GM23338 (cell line): Measurements from ENCODE around the gene P2RY8. TPM values are rescaled to one million over a fixed set of nuclear protein-coding genes. Genes with fewer than 3 reads are reported as not detected.

Experiments
- ATAC-seq: fragments of 200-7000 bp; cut with Tn5 transposase; 3 replicates; pipeline ENCODE4 v1.9.1; 2020
- DNase-seq: peaks from one replicate; pipeline ENCODE4 v3.0.0-alpha.2; 2015; ENCODE audit warnings: low spot score
- H2AFZ ChIP-seq: fragments of 200-600 bp; sonication (generic); 2 replicates; pipeline ENCODE4 v1.8.0; 2016; ENCODE audit warnings: antibody characterized with exemption, mild to moderate bottlenecking, moderate library complexity
- H3F3A ChIP-seq: fragments of 200-600 bp; sonication (generic); replicated peaks from 2 replicates; pipeline ENCODE4 v1.8.0; 2017; ENCODE audit warnings: antibody characterized with exemption, mixed run types, low read depth
- H3K27ac ChIP-seq: fragments of 200-600 bp; sonication (generic); 2 replicates; pipeline ENCODE4 v1.6.1; 2016; ENCODE audit warnings: low read depth
- H3K27me3 ChIP-seq: fragments of 200-600 bp; sonication (generic); 2 replicates; pipeline ENCODE4 v1.8.0; 2016; ENCODE audit warnings: mild to moderate bottlenecking, mixed run types, moderate library complexity; ENCODE audit not compliant: insufficient read depth
- H3K36me3 ChIP-seq: fragments of 200-600 bp; sonication (generic); 2 replicates; pipeline ENCODE4 v1.8.0; 2016; ENCODE audit warnings: mild to moderate bottlenecking; ENCODE audit not compliant: insufficient read depth
- H3K4me1 ChIP-seq: fragments of 200-600 bp; sonication (generic); 2 replicates; pipeline ENCODE4 v1.8.0; 2016; ENCODE audit warnings: mild to moderate bottlenecking, moderate library complexity; ENCODE audit not compliant: insufficient read depth
- H3K4me2 ChIP-seq: fragments of 200-600 bp; sonication (generic); 2 replicates; pipeline ENCODE4 v1.7.1; 2017; ENCODE audit warnings: mixed run types
- H3K4me3 ChIP-seq: fragments of 200-600 bp; sonication (generic); 2 replicates; pipeline ENCODE4 v1.6.1; 2016; ENCODE audit warnings: mixed run types
- H3K79me2 ChIP-seq: fragments of 200-600 bp; sonication (generic); replicated peaks from 2 replicates; pipeline ENCODE4 v1.8.0; 2017; ENCODE audit warnings: mild to moderate bottlenecking; ENCODE audit not compliant: insufficient read depth
- H3K9me2 ChIP-seq: fragments of 200-600 bp; sonication (generic); 2 replicates; pipeline ENCODE4 v1.8.0; 2017; ENCODE audit not compliant: insufficient read depth
- H4K20me1 ChIP-seq: fragments of 200-600 bp; sonication (generic); replicated peaks from 2 replicates; pipeline ENCODE4 v1.8.0; 2017; ENCODE audit warnings: mild to moderate bottlenecking; ENCODE audit not compliant: insufficient read depth
- H3K27ac Mint-ChIP-seq: 2 replicates; pipeline ENCODE4 v1.8.0; 2020; ENCODE audit warnings: inconsistent platforms, mild to moderate bottlenecking, moderate library complexity, mixed read lengths
- H3K27me3 Mint-ChIP-seq: 3 replicates; pipeline ENCODE4 v1.8.0; 2022; ENCODE audit warnings: low read depth, mild to moderate bottlenecking, moderate library complexity, mixed read lengths, inconsistent platforms; ENCODE audit not compliant: insufficient read depth, poor library complexity
- H3K36me3 Mint-ChIP-seq: 3 replicates; pipeline ENCODE4 v1.8.0; 2021; ENCODE audit warnings: low read depth, mild to moderate bottlenecking, inconsistent platforms, moderate library complexity, mixed read lengths
- H3K4me1 Mint-ChIP-seq: 3 replicates; pipeline ENCODE4 v1.8.0; 2020; ENCODE audit warnings: mild to moderate bottlenecking, inconsistent platforms, mixed read lengths
- H3K4me3 Mint-ChIP-seq: 3 replicates; pipeline ENCODE4 v1.8.0; 2021; ENCODE audit warnings: moderate library complexity, mild to moderate bottlenecking, inconsistent platforms, mixed read lengths
- H3K9me3 Mint-ChIP-seq: 3 replicates; pipeline ENCODE4 v1.8.0; 2020; ENCODE audit warnings: moderate library complexity, mild to moderate bottlenecking, inconsistent platforms, mixed read lengths
- CTCF ChIP-seq, 2 experiments: fragments of 200-600 bp in 1 of 2; sonication (generic) in 1 of 2; conservative IDR thresholded peaks; 2 replicates each; pipeline versions ENCODE4 v1.5.1 to v1.6.1; 2016 to 2017; ENCODE audit warnings: antibody characterized with exemption in 2 of 2, low read depth in 2 of 2, mild to moderate bottlenecking in 2 of 2, moderate library complexity in 1 of 2
- EZH2 ChIP-seq: fragments of 200-600 bp; sonication (generic); IDR thresholded peaks from one replicate; pipeline ENCODE4 v1.8.0; 2017; ENCODE audit warnings: antibody characterized with exemption, mild to moderate bottlenecking, low read depth; ENCODE audit not compliant: unreplicated experiment
- EZH2phosphoT487 ChIP-seq: fragments of 200-600 bp; sonication (generic); IDR thresholded peaks from one replicate; pipeline ENCODE4 v1.8.1; 2018; ENCODE audit warnings: antibody characterized with exemption; ENCODE audit not compliant: unreplicated experiment
- JUNB ChIP-seq: IDR thresholded peaks from one replicate; pipeline ENCODE4 v1.6.1; 2016; ENCODE audit warnings: antibody characterized with exemption; ENCODE audit not compliant: unreplicated experiment
- NANOG ChIP-seq: IDR thresholded peaks from 2 replicates; pipeline ENCODE4 v1.6.1; 2016; ENCODE audit warnings: antibody characterized with exemption, borderline replicate concordance
- POLR2AphosphoS5 ChIP-seq: IDR thresholded peaks from 2 replicates; pipeline ENCODE4 v1.6.1; 2016; ENCODE audit warnings: antibody characterized with exemption, low read depth
- STAT1 ChIP-seq: IDR thresholded peaks from one replicate; pipeline ENCODE4 v1.6.1; 2016; ENCODE audit warnings: antibody characterized with exemption; ENCODE audit not compliant: unreplicated experiment
- ZNF331 ChIP-seq: fragments of 250-450 bp; sonication (Bioruptor Pico); IDR thresholded peaks from 2 replicates; pipeline ENCODE4 v1.5.0; 2020; ENCODE audit warnings: low read depth, mild to moderate bottlenecking, moderate library complexity
- polyA plus RNA-seq: library from polyadenylated mRNA; unstranded; fragments of >200 nt; fragmentation: Nextera tagmentation; extraction: Ambion mirVana; gene quantifications from 2 replicates; pipeline ENCODE4 v1.2.1, GENCODE V29; 2016
- total RNA-seq: library from RNA; depleted of rRNA; stranded (reverse); fragments of >200 nt; shearing (Covaris generic); gene quantifications from 2 replicates; pipeline ENCODE4 v1.2.3, GENCODE V29; 2014
- TF ChIP-seq, protein P1 (sequence below): IDR thresholded peaks from one replicate; pipeline ENCODE4 v1.6.1; 2018; ENCODE audit warnings: antibody characterized with exemption; ENCODE audit not compliant: unreplicated experiment

The P2RY8 gene
- total and polyA plus RNA-seq, 2 experiments from 2014 or later = 0.24 TPM; not detected in 1

DNA sequence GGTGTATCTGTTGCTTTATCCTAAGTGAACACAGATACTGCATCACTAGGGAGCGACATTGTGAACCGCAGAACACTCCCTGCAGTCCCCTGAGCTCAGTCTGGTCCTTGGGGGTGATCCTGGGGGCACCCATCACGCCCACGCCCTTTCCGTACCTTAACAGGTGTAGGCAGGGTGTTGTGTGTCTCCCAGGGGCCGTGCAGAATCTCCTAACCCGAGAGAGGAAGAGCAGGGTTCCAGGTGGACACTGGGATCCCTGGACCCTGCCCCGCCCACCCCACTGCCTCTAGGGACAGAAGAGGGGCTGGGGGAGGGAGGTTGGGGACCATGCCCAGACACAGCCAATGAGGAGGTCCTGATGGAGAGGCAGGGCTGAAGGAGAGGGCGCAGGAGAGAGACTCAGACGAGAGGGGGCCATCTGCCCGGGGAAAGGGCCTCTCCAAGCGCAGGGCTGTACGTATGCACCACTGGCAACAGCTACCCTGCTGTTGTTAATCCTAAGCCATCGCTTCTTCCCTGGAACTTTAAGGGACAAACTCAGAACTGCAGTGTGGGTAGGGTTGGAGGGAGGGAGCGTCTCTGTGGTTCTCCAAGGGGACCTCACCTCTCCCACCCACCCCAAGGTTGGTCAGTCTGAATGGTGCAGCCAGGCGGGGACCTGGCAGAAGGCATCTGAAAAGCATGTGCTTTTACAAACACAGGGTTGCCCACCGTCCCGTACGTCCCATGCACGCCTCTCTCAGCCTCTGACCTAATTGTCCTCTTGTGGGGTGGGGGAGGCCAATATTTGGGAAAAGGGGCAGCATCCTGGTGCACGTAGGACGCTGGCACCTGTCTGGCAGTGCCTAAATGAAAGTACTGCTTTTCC is 2.5 kb downstream of the P2RY8 start:
- Histone ChIP-seq H3K4me1 (no peaks in the 10 kb centered on the region), H3K4me2 (no peak overlapping the region), H3K9me2 (no peaks in the 10 kb centered on the region), H3K27ac (no peak overlapping the region), H3F3A (no peaks in the 10 kb centered on the region), H3K27me3 (no peaks in the 10 kb centered on the region), H3K4me3 (no peak overlapping the region), H4K20me1 (no peaks in the 10 kb centered on the region), H3K36me3 (no peaks in the 10 kb centered on the region), H3K79me2 (no peaks in the 10 kb centered on the region), H2AFZ (peak overlapping the region; percentile 81; the same call in 1 of the 2 replicates)
- no peaks in the 10 kb centered on the region for H3K4me1 Mint-ChIP-seq
- H3K9me3 Mint-ChIP-seq = peaks cover 38% of the 10 kb centered on the region
- DNase-seq = peak; percentile 48
- TF ChIP-seq EZH2 = no peak
- TF ChIP-seq JUNB = peak; percentile 37
- peaks cover 6% of the 10 kb centered on the region; the same call in 1 of the 3 replicates for H3K36me3 Mint-ChIP-seq
- no peak overlapping the region for H3K4me3 Mint-ChIP-seq
- H3K27me3 Mint-ChIP-seq = no peaks in the 10 kb centered on the region
- ATAC-seq = peak; percentile 90
- H3K27ac Mint-ChIP-seq = no peak overlapping the region

DNA sequence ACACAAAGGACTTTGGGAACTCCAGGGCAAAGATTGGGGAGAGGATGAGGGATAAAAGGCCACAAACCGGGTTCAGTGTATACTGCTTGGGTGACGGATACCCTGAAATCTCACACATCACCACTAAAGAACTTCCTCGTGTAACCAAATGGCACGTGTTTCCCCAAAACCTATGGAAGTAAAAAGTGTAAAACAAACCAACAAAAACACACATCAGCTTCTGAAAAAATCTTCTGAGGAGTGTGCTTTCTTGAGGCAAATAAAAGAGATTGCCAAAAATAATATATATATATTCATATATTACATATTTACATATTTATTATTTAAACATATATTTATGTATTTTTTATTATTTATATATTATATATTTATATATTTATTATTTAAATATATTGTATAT is 3.9 kb downstream of the P2RY8 start:
- H3K4me2 ChIP-seq = no peak overlapping the region
- no peak overlapping the region for H3K4me3 ChIP-seq
- H3K9me2 ChIP-seq = no peaks in the 10 kb centered on the region
- peaks cover 25% of the 10 kb centered on the region for H3K9me3 Mint-ChIP-seq
- no peak overlapping the region for H2AFZ ChIP-seq
- no peak overlapping the region for H3K27ac ChIP-seq
- H3K27me3 Mint-ChIP-seq = no peaks in the 10 kb centered on the region
- no peak overlapping the region for H3K4me3 Mint-ChIP-seq
- ATAC-seq = no peak
- H3F3A ChIP-seq = no peaks in the 10 kb centered on the region
- DNase-seq = no peak
- H3K4me1 ChIP-seq = no peaks in the 10 kb centered on the region
- H3K79me2 ChIP-seq = no peaks in the 10 kb centered on the region
- H3K4me1 Mint-ChIP-seq = no peaks in the 10 kb centered on the region
- no peaks in the 10 kb centered on the region for H3K36me3 ChIP-seq
- no peaks in the 10 kb centered on the region for H4K20me1 ChIP-seq
- H3K27me3 ChIP-seq = no peaks in the 10 kb centered on the region
- H3K36me3 Mint-ChIP-seq = peaks cover 6% of the 10 kb centered on the region; the same call in 1 of the 3 replicates
- H3K27ac Mint-ChIP-seq = no peak overlapping the region
- TF ChIP-seq EZH2 = no peak
- no peak for TF ChIP-seq ZNF331 (CRISPR knock-in tag)
- TF ChIP-seq POLR2AphosphoS5 = no peak
- no peak for TF ChIP-seq STAT1
- no peak for TF ChIP-seq EZH2phosphoT487
- TF ChIP-seq CTCF (conservative IDR thresholded peaks at IDR 0.05; ENCODE audit: low read depth in 2 of 2) = no peak
- TF ChIP-seq, protein P1, sequence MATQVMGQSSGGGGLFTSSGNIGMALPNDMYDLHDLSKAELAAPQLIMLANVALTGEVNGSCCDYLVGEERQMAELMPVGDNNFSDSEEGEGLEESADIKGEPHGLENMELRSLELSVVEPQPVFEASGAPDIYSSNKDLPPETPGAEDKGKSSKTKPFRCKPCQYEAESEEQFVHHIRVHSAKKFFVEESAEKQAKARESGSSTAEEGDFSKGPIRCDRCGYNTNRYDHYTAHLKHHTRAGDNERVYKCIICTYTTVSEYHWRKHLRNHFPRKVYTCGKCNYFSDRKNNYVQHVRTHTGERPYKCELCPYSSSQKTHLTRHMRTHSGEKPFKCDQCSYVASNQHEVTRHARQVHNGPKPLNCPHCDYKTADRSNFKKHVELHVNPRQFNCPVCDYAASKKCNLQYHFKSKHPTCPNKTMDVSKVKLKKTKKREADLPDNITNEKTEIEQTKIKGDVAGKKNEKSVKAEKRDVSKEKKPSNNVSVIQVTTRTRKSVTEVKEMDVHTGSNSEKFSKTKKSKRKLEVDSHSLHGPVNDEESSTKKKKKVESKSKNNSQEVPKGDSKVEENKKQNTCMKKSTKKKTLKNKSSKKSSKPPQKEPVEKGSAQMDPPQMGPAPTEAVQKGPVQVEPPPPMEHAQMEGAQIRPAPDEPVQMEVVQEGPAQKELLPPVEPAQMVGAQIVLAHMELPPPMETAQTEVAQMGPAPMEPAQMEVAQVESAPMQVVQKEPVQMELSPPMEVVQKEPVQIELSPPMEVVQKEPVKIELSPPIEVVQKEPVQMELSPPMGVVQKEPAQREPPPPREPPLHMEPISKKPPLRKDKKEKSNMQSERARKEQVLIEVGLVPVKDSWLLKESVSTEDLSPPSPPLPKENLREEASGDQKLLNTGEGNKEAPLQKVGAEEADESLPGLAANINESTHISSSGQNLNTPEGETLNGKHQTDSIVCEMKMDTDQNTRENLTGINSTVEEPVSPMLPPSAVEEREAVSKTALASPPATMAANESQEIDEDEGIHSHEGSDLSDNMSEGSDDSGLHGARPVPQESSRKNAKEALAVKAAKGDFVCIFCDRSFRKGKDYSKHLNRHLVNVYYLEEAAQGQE = no peak
- no peak for TF ChIP-seq NANOG
